RWPE1 (cell line): Measurements from ENCODE around the gene TOPORS.
A peak's percentile ranks its signal among the peaks of the same experiment; 100 is the strongest.

Experiments
- CTCF ChIA-PET: fragments of 350-600 bp; sonication (Branson Sonifier 250); formaldehyde crosslinking; extraction: SDS; loops from one replicate; lab custom pipeline; 2021; lab: Yijun Ruan, JAX
- POLR2A ChIA-PET: fragments of 400-600 bp; formaldehyde crosslinking; extraction: SDS; loops from one replicate; lab custom pipeline; 2020; ENCODE audit warnings: antibody characterized with exemption; ENCODE audit not compliant: low non-redundant PET; lab: Yijun Ruan, JAX
- DNase-seq: peaks from one replicate; pipeline ENCODE4 v3.0.0; 2012; ENCODE audit warnings: low spot score
- H3K27ac ChIP-seq: fragments of 450-650 bp; 2 replicates; pipeline ENCODE4 v1.5.1; 2017
- CTCF ChIP-seq: fragments of 450-650 bp; conservative IDR thresholded peaks from 2 replicates; pipeline ENCODE4 v1.5.1; 2017; ENCODE audit warnings: low read depth, mild to moderate bottlenecking

Gene TOPORS

DNA sequence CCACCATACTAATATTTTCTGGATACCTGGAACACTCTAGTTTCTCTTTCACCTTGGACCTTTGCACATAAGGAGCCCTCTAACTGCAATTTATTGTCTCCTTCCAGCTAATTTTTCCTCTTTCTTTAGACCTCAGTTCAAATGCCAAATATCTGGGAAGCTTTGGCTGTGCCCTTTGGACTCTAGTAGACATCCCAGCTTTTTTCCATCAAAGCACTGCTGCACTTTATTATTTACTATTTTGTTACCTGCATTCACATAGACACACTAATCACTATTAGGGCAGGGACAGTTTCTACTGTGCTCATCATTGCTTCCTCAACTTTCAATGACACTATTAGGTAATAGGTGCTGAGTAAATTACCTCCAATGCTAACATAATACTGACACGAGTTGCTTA is 28.5 kb downstream of the TOPORS start:
- no peak for DNase-seq
- POLR2A ChIA-PET = no interaction called here

GRCh38 chr9:32518276-32518675 is 34.1 kb downstream of the TOPORS start:
- TF ChIP-seq CTCF = no peak
- ChIA-PET POLR2A (no interaction called here), CTCF (no interaction called here)
- no peak overlapping the region for H3K27ac ChIP-seq
- DNase-seq = no peak

More for the DNA sequence above, 28.5 kb downstream of the TOPORS start:
- CTCF ChIA-PET = interaction anchor here (1.8 kb wide), 1 partner anchor 145 kb away, joined by 5 read pairs; no protein-coding TSS in a partner anchor
- H3K27ac ChIP-seq = no peak overlapping the region
- TF ChIP-seq CTCF = no peak

- no peak for DNase-seq
- no peak overlapping the region for H3K27ac ChIP-seq
- CTCF ChIA-PET = no interaction called here
- POLR2A ChIA-PET = no interaction called here
- TF ChIP-seq CTCF = no peak
Measured at GRCh38 chr9:32516241-32516640, 36.1 kb downstream of the TOPORS start.

- ChIA-PET POLR2A (no interaction called here), CTCF (interaction anchor here (0.7 kb wide), 1 partner anchor 8 kb away, joined by 3 read pairs; no protein-coding TSS in a partner anchor)
- H3K27ac ChIP-seq = no peak overlapping the region
- TF ChIP-seq CTCF = no peak
- DNase-seq = no peak
Measured at GRCh38 chr9:32508728-32509127, 43.7 kb downstream of the TOPORS start.

GRCh38 chr9:32503008-32503407 is 49.4 kb downstream of the TOPORS start:
- POLR2A ChIA-PET = no interaction called here
- TF ChIP-seq CTCF = no peak
- CTCF ChIA-PET = interaction anchor here (0.5 kb wide), 2 partner anchors 470 to 1558 kb away, joined by 3 to 4 read pairs; no protein-coding TSS in a partner anchor
- DNase-seq = no peak
- no peak overlapping the region for H3K27ac ChIP-seq

DNA sequence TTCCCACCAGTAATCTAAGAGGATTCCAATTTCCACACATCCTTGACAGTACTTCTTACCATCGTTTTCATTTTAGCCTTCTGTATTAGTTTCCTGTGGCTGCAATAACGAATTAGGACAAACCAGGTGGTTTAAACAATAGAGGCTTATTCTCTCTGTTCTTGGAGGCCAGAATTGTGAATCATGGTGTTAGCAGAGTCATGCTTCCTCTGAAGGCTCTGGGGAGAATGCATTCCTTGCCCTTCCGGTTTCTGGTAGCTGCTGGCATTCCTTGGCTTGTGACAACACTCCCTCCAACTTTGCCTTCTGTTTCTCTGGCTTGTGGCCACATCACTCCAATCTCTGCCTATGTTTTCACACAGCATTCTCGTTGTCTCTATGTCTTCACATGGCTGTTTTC is 49.9 kb downstream of the TOPORS start:
- no peak overlapping the region for H3K27ac ChIP-seq
- TF ChIP-seq CTCF = no peak
- CTCF ChIA-PET = interaction anchor here (0.5 kb wide), 1 partner anchor 471 kb away, joined by 4 read pairs; no protein-coding TSS in a partner anchor

More for the DNA sequence above, 49.9 kb downstream of the TOPORS start:
- POLR2A ChIA-PET = no interaction called here
- DNase-seq = peak; percentile 29
